Heart left ventricle (tissue), 13 donors: Measurements from ENCODE around the gene FGF8.

Source experiments
- POLR2A ChIP-seq, 2 donors: fragments of 450-650 bp; IDR thresholded peaks; one replicate each; pipeline ENCODE4 v1.6.1; 2017; ENCODE audit warnings: antibody characterized with exemption in 2 of 2, mild to moderate bottlenecking in 2 of 2, moderate library complexity in 2 of 2
- TF ChIP-seq, protein P1 (sequence below), 12 donors: fragments of 200-600 bp; sonication (generic) in 4 of 12; IDR thresholded peaks; one replicate each; pipeline versions ENCODE4 v1.5.0 to v1.8.0; 2018 to 2022; ENCODE audit warnings: antibody characterized with exemption in 12 of 12, mild to moderate bottlenecking in 5 of 12
- donor health status: ischemic (EF 13 %, LVEDD 7.1; RV severe dilation, severe dysfunction).
- donor health status: DM: no; HTN: yes; CAD: no.
- donor health status: DM: no; HTN: no; CAD: no.
- donor health status: ischemic (EF 25% LVEDD 6.9; RV normal size, moderate dysfunction).
- donor health status: ischemic (EF 25% LVEDD 5.7; RV mildly dilated, moderate dysfunction).
- donor health status: ischemic (EF 35%, LVEDD 5.7; RV mildly dilated, moderate dysfunction).
- donor health status: nonischemic (EF 11% LVEDD 7.7; RV severe dilation, severe dysfunction).
- donor health status: DM: yes; HTN: yes; CAD: no.
- donor health status: PGD.
- donor health status: ischemic (EF 29% LVEDD 5.4; RV normal size, mild dysfunction).
- donor health status: nonischemic (EF 23%, LVEDD 6.1; RV moderate dilation, normal function).

DNA sequence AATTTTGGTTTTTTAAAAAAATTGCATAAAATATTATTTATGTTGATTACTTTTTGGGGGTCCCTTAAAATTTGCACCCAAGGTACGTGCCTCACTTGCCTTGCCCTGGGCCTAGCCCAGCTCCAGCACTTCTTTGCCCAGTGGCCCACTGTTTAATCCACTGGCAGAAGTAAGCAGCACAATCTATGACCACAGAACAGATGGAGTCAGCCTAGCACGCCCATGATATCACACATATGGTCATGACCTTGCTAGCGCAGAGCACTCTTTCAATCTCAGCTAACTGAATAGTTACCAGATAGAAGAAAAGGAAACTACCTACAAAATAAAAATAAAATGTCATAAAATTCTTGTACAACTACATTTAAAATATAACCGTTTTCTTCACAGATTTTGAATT, 36.7 kb upstream of the FGF8 start:
- TF ChIP-seq, protein P1, sequence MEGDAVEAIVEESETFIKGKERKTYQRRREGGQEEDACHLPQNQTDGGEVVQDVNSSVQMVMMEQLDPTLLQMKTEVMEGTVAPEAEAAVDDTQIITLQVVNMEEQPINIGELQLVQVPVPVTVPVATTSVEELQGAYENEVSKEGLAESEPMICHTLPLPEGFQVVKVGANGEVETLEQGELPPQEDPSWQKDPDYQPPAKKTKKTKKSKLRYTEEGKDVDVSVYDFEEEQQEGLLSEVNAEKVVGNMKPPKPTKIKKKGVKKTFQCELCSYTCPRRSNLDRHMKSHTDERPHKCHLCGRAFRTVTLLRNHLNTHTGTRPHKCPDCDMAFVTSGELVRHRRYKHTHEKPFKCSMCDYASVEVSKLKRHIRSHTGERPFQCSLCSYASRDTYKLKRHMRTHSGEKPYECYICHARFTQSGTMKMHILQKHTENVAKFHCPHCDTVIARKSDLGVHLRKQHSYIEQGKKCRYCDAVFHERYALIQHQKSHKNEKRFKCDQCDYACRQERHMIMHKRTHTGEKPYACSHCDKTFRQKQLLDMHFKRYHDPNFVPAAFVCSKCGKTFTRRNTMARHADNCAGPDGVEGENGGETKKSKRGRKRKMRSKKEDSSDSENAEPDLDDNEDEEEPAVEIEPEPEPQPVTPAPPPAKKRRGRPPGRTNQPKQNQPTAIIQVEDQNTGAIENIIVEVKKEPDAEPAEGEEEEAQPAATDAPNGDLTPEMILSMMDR (IDR thresholded peaks at IDR 0.05), result no peak
- no peak for TF ChIP-seq POLR2A (IDR thresholded peaks at IDR 0.05)
